Central memory CD4-positive, alpha-beta T cell (primary cell): ENCODE measurements around the gene MAP2K7.
A peak's percentile ranks its signal among the peaks of the same experiment; 100 is the strongest.
"Not testable (repeated sequence)": the region's sequence is repeated elsewhere in the genome, so short reads cannot be mapped to it uniquely, and the experiment has no call there.

Experiments
- DNase-seq: peaks from one replicate; pipeline ENCODE4 v3.0.0; 2022

MAP2K7 gene

GRCh38 chr19:7885818-7886217 lies 17.9 kb upstream of the MAP2K7 start:
- no peak for DNase-seq

- DNase-seq: no peak
Measured at GRCh38 chr19:7887408-7888144, 16.1 kb upstream of the MAP2K7 start.

- DNase-seq: no peak
Measured at GRCh38 chr19:7888145-7888825, 15.4 kb upstream of the MAP2K7 start, which contains the start of gene LRRC8E. TSS of gene LRRC8E (plus strand) at chr19:7888510. CDS start at chr19:7895604, 7,094 bp downstream.

- DNase-seq: no peak
Measured at GRCh38 chr19:7888826-7889217, 14.9 kb upstream of the MAP2K7 start.

GRCh38 chr19:7893362-7894101 lies 10.1 kb upstream of the MAP2K7 start:
- not testable (repeated sequence) for DNase-seq

GRCh38 chr19:7894612-7895309 lies 8.9 kb upstream of the MAP2K7 start:
- no peak for DNase-seq

- DNase-seq: no peak
Measured at GRCh38 chr19:7895565-7895964, 8.1 kb upstream of the MAP2K7 start.

- no peak for DNase-seq
Measured at GRCh38 chr19:7897292-7897691, 6.4 kb upstream of the MAP2K7 start.

GRCh38 chr19:7898967-7899366 lies 4.7 kb upstream of the MAP2K7 start:
- DNase-seq: no peak

GRCh38 chr19:7899751-7900378 lies 3.8 kb upstream of the MAP2K7 start:
- no peak for DNase-seq

- DNase-seq: no peak
Measured at GRCh38 chr19:7900401-7900870, 3.2 kb upstream of the MAP2K7 start.

GRCh38 chr19:7900931-7901330 lies 2.7 kb upstream of the MAP2K7 start:
- DNase-seq: no peak

- no peak for DNase-seq
Measured at GRCh38 chr19:7901337-7901736, 2.3 kb upstream of the MAP2K7 start.

- no peak for DNase-seq
Measured at GRCh38 chr19:7902796-7903243, 857 bp upstream of the MAP2K7 start.

GRCh38 chr19:7904074-7905020 lies 670 bp downstream of the MAP2K7 start:
- DNase-seq: peak; percentile 81

GRCh38 chr19:7905268-7905667 lies 1.6 kb downstream of the MAP2K7 start:
- no peak for DNase-seq

- DNase-seq: no peak
Measured at GRCh38 chr19:7905859-7906258, 2.2 kb downstream of the MAP2K7 start.

- DNase-seq: no peak
Measured at GRCh38 chr19:7907122-7907521, 3.4 kb downstream of the MAP2K7 start.

GRCh38 chr19:7907544-7907943 lies 3.9 kb downstream of the MAP2K7 start:
- DNase-seq: no peak

- DNase-seq: no peak
Measured at GRCh38 chr19:7908078-7908699, 4.5 kb downstream of the MAP2K7 start.
